T-cell (primary cell): ENCODE results near the gene PEAK1. TPM values are rescaled to one million over a fixed set of nuclear protein-coding genes. Genes with fewer than 3 reads are reported as not detected.
"Not testable (repeated sequence)": the region's sequence is repeated elsewhere in the genome, so short reads cannot be mapped to it uniquely, and the experiment has no call there.

Experiments used
- ATAC-seq, 4 experiments: fragments of 200-7000 bp in 3 of 4; fragments of 150-1000 bp in 1 of 4; cut with Tn5 transposase; replicated peaks in 1 of 4; 1 replicate in 3 of 4; 2 replicates in 1 of 4; pipeline ENCODE4 v1.10.0; 2021; ENCODE audit warnings: moderate library complexity in 3 of 4, mild to moderate bottlenecking in 2 of 4, moderate number of reproducible peaks in 1 of 4
- CTCF ChIA-PET, 2 donors: fragments of 300-600 bp; sonication (Branson Sonifier 250); formaldehyde crosslinking; loops; one replicate each; lab custom pipeline; 2022; ENCODE audit warnings: antibody characterized with exemption in 2 of 2; lab: Charles Lee
- POLR2A ChIA-PET, 2 donors: fragments of 300-600 bp; sonication (Branson Sonifier 250); formaldehyde crosslinking; loops; one replicate each; lab custom pipeline; 2022; ENCODE audit warnings: antibody characterized with exemption in 2 of 2; lab: Charles Lee
- DNase-seq, 35 experiments: peaks; one replicate each; pipeline versions ENCODE4 v3.0.0 to v3.0.0-alpha.2; 2013 to 2023
- H3K27ac ChIP-seq: one replicate; pipeline ENCODE4 v1.5.1; 2013; ENCODE audit warnings: low read length
- H3K27me3 ChIP-seq, 2 experiments: replicated peaks in 1 of 2; 1 replicate in 1 of 2; 2 replicates in 1 of 2; pipeline versions ENCODE4 v1.6.1 to v1.7.0; 2013; ENCODE audit warnings: low read length in 1 of 2, mixed read lengths in 1 of 2; ENCODE audit not compliant: control insufficient read depth in 2 of 2, insufficient read depth in 2 of 2; ENCODE audit errors: extremely low read depth in 1 of 2
- H3K36me3 ChIP-seq, 2 donors: 1 replicate in 1 of 2; 2 replicates in 1 of 2; pipeline versions ENCODE4 v1.6.1 to v1.7.0; 2013; ENCODE audit warnings: low read length in 1 of 2; ENCODE audit not compliant: control insufficient read depth in 2 of 2, insufficient read depth in 1 of 2; ENCODE audit errors: extremely low read depth in 1 of 2
- H3K4me1 ChIP-seq, 2 experiments: 1 replicate in 1 of 2; 2 replicates in 1 of 2; pipeline versions ENCODE4 v1.6.1 to v1.7.0; 2013; ENCODE audit warnings: low read length in 2 of 2, mixed read lengths in 1 of 2; ENCODE audit not compliant: insufficient read depth in 2 of 2, control insufficient read depth in 1 of 2; ENCODE audit errors: extremely low read depth in 1 of 2
- H3K4me3 ChIP-seq, 2 donors: 1 replicate in 1 of 2; 2 replicates in 1 of 2; pipeline versions ENCODE4 v1.5.1 to v1.7.0; 2013; ENCODE audit warnings: mild to moderate bottlenecking in 2 of 2, low read length in 1 of 2, moderate library complexity in 1 of 2; ENCODE audit not compliant: control insufficient read depth in 1 of 2; ENCODE audit errors: extremely low read depth in 1 of 2
- H3K9me3 ChIP-seq: 2 replicates; pipeline ENCODE4 v1.7.0; 2013
- H3K27ac Mint-ChIP-seq, 2 donors: one replicate each; pipeline ENCODE4 v1.8.0; 2020 to 2021; ENCODE audit warnings: mild to moderate bottlenecking in 2 of 2, mixed read lengths in 2 of 2
- H3K27me3 Mint-ChIP-seq, 2 donors: one replicate each; pipeline ENCODE4 v1.8.0; 2021 to 2022; ENCODE audit warnings: mixed read lengths in 2 of 2
- H3K36me3 Mint-ChIP-seq: one replicate; pipeline ENCODE4 v1.8.0; 2021; ENCODE audit warnings: mixed read lengths
- H3K4me1 Mint-ChIP-seq, 3 donors: one replicate each; pipeline ENCODE4 v1.8.0; 2020 to 2022; ENCODE audit warnings: mixed read lengths in 3 of 3, mild to moderate bottlenecking in 1 of 3
- H3K4me3 Mint-ChIP-seq, 3 donors: one replicate each; pipeline ENCODE4 v1.8.0; 2020 to 2022; ENCODE audit warnings: mild to moderate bottlenecking in 3 of 3, mixed read lengths in 3 of 3, moderate library complexity in 3 of 3
- H3K9me3 Mint-ChIP-seq, 3 donors: one replicate each; pipeline ENCODE4 v1.8.0; 2020 to 2022; ENCODE audit warnings: mixed read lengths in 3 of 3
- WGBS: methylation state at CpG from one replicate; pipeline ENCODE4 v1.1.5; 2013; ENCODE audit warnings: missing lambda C conversion rate; ENCODE audit not compliant: insufficient coverage; 5-methylcytosine and 5-hydroxymethylcytosine counted together
- total RNA-seq, 35 experiments: library from RNA in 6 of 35; stranded (reverse) in 6 of 35; fragments of 120-200 nt in 1 of 35; gene quantifications; one replicate each; pipeline versions ENCODE4 v1.2.1 to v1.2.4 and lab custom pipeline; 2013 to 2026

The PEAK1 gene
- total RNA-seq, 5 donors from 2014 or later (not counting 1 experiment from before 2014, with no cell fraction given): 9.4 to 17.7 (median 10.9) TPM

- ATAC-seq: not testable (repeated sequence)
Observed at GRCh38 chr15:77176148-77176547, 243.8 kb downstream of the PEAK1 start.

GRCh38 chr15:77173487-77173886 lies 246.4 kb downstream of the PEAK1 start:
- ChIA-PET CTCF (no interaction called here), POLR2A (no interaction called here)
- Histone ChIP-seq H3K36me3 (no peaks in the 10 kb centered on the region), H3K4me1 (no peaks in the 10 kb centered on the region), H3K9me3 (no peaks in the 10 kb centered on the region), H3K4me3 (no peak overlapping the region), H3K27me3 (no peaks in the 10 kb centered on the region), H3K27ac (no peak overlapping the region)
- no peaks in the 10 kb centered on the region for H3K27me3 Mint-ChIP-seq
- no peak overlapping the region for H3K4me3 Mint-ChIP-seq
- DNase-seq (no peak), ATAC-seq (no peak)
- peaks cover 0 to 5% (median 5%) of the 10 kb centered on the region in 3 donors for H3K4me1 Mint-ChIP-seq
- H3K9me3 Mint-ChIP-seq: no peaks in the 10 kb centered on the region
- H3K27ac Mint-ChIP-seq: no peak overlapping the region
- WGBS: 17% methylated on average over 1 of the region's 1 CpG
- no peaks in the 10 kb centered on the region for H3K36me3 Mint-ChIP-seq

More at GRCh38 chr15:77176148-77176547, 243.8 kb downstream of the PEAK1 start:
- H3K27me3 ChIP-seq, H3K4me3 ChIP-seq, H3K27ac Mint-ChIP-seq, H3K36me3 ChIP-seq, H3K9me3 Mint-ChIP-seq, H3K36me3 Mint-ChIP-seq, H3K27ac ChIP-seq, H3K4me3 Mint-ChIP-seq, POLR2A ChIA-PET, H3K27me3 Mint-ChIP-seq, H3K9me3 ChIP-seq, CTCF ChIA-PET, DNase-seq: not testable (repeated sequence)
- WGBS: no CpG with 5 or more reads among the region's 1 CpG
- H3K4me1 ChIP-seq: peaks cover 17 to 22% of the 10 kb centered on the region in 2 experiments
- H3K4me1 Mint-ChIP-seq: peaks cover 26 to 31% (median 30%) of the 10 kb centered on the region in 3 donors

DNA sequence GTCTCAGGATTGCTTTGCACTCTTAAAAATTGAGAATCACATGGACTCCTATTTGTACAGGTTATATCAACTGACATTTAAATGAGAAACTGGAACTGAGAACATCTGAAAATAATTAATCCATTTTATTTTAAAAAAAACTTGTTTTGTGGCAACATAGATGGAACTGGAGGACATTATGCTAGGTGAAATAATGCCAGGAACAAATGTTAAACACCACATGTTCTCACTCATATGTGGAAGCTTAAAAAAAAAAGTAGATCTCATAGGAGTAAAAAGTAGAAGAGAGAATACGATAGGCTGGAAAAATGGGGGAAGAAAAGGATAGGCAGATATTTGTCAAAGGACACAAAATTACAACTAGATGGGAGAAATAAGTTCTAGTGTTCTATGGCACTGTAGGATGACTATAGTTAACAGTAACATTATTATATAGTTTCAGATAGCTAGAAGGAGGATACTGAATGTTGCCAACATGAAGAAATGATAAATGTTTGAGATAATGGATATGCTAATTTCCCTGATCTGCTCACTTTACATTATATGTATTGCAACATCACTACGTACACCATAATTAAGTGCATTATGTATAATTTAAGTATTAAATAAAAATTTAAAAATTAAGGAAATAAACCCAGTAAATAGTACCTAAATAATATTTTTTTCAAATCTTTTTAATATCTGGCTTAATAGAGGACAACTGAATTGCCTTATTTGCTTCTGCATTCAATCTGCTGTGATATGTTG lies 248.5 kb downstream of the PEAK1 start:
- no peaks in the 10 kb centered on the region for H3K36me3 Mint-ChIP-seq
- H3K27me3 Mint-ChIP-seq: no peaks in the 10 kb centered on the region
- POLR2A ChIA-PET: no interaction called here

GRCh38 chr15:77168616-77169015 lies 251.3 kb downstream of the PEAK1 start:
- H3K27ac ChIP-seq: no peak overlapping the region
- ChIA-PET POLR2A (no interaction called here), CTCF (interaction anchor here in 1 of 2 donors (0.6 kb wide), 1 partner anchor 32 kb away, joined by 4 read pairs; no protein-coding TSS in a partner anchor)
- no peak overlapping the region for H3K4me3 ChIP-seq
- H3K27me3 ChIP-seq: no peaks in the 10 kb centered on the region
- H3K4me1 Mint-ChIP-seq: peaks cover 9 to 10% (median 10%) of the 10 kb centered on the region in 3 donors
- no peak overlapping the region for H3K4me3 Mint-ChIP-seq
- H3K27me3 Mint-ChIP-seq: no peaks in the 10 kb centered on the region
- no peaks in the 10 kb centered on the region for H3K36me3 Mint-ChIP-seq
- no peaks in the 10 kb centered on the region for H3K36me3 ChIP-seq
- no CpG with 5 or more reads among the region's 3 CpGs for WGBS
- H3K4me1 ChIP-seq: peaks cover 0 to 9% of the 10 kb centered on the region in 2 experiments
- H3K9me3 Mint-ChIP-seq: no peaks in the 10 kb centered on the region
- DNase-seq (no peak), ATAC-seq (no peak)
- no peak overlapping the region for H3K27ac Mint-ChIP-seq
- H3K9me3 ChIP-seq: no peaks in the 10 kb centered on the region

More for the DNA sequence above, 248.5 kb downstream of the PEAK1 start:
- DNase-seq: no peak
- ATAC-seq: no peak
- H3K27ac Mint-ChIP-seq: no peak overlapping the region
- H3K4me3 ChIP-seq: no peak overlapping the region
- no peaks in the 10 kb centered on the region for H3K9me3 ChIP-seq
- no peak overlapping the region for H3K4me3 Mint-ChIP-seq
- no peaks in the 10 kb centered on the region for H3K4me1 Mint-ChIP-seq
- H3K4me1 ChIP-seq: no peaks in the 10 kb centered on the region
- H3K36me3 ChIP-seq: no peaks in the 10 kb centered on the region
- no peaks in the 10 kb centered on the region for H3K27me3 ChIP-seq
- H3K27ac ChIP-seq: no peak overlapping the region
- WGBS: no CpG with 5 or more reads among the region's 2 CpGs
- CTCF ChIA-PET: interaction anchor here in 1 of 2 donors (1.2 kb wide), 1 partner anchor 15 kb away, joined by 3 read pairs; no protein-coding TSS in a partner anchor
- H3K9me3 Mint-ChIP-seq: no peaks in the 10 kb centered on the region

DNA sequence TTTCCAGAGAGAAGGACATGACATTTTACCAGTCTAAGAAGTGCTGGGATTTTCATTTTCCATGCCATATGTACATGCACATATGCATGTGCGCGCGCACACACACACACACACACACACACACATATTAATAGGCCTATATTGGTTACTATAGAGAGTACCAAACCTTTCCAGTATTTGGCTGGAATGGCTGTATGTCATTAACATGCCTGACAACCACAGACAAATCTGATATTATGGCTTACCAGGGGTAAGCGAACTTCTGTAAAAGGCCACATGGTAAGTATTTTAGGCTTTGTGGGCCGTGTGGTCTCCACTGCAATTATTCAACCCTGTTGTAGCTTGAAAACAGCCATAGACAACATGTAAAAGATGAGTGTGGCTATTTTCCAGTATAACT lies 251.8 kb downstream of the PEAK1 start:
- no peak overlapping the region for H3K27ac ChIP-seq
- Mint-ChIP-seq H3K4me3 (no peak overlapping the region), H3K27me3 (no peaks in the 10 kb centered on the region), H3K27ac (no peak overlapping the region), H3K9me3 (no peaks in the 10 kb centered on the region), H3K4me1 (peaks cover 13 to 15% (median 14%) of the 10 kb centered on the region in 3 donors), H3K36me3 (no peaks in the 10 kb centered on the region)
- DNase-seq (no peak), ATAC-seq (no peak)
- WGBS: no CpG with 5 or more reads among the region's 5 CpGs
- no peaks in the 10 kb centered on the region for H3K36me3 ChIP-seq
- peaks cover 0 to 12% of the 10 kb centered on the region in 2 experiments for H3K4me1 ChIP-seq
- CTCF ChIA-PET: interaction anchor here in 1 of 2 donors (0.6 kb wide), 1 partner anchor 33 kb away, joined by 4 read pairs; no protein-coding TSS in a partner anchor
- POLR2A ChIA-PET: interaction anchor here in 1 of 2 donors (0.6 kb wide), 1 partner anchor 353 kb away, joined by 4 read pairs; no protein-coding TSS in a partner anchor
- no peak overlapping the region for H3K4me3 ChIP-seq
- H3K27me3 ChIP-seq: no peaks in the 10 kb centered on the region
- H3K9me3 ChIP-seq: no peaks in the 10 kb centered on the region

DNA sequence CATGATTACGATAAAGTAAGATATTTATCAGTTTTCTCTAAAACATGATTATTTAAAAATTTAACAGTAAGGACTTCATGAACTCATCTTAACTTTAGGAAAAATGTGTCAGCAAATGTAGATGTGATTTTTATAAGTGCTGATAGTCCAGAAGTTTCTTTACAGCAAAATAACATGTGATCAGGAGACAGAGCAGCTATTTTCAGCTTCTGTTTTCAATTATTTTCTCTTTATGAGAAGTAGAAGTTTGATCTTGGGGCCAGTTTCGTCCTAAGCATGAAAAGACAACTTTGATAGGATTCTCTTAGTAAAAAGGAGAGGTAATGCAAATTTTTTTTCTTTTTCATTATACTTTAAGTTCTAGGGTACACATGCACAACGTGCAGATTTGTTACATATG lies 252.5 kb downstream of the PEAK1 start:
- ATAC-seq (no peak), DNase-seq (no peak)
- H3K9me3 ChIP-seq: no peaks in the 10 kb centered on the region
- H3K4me3 ChIP-seq: no peak overlapping the region
- no peaks in the 10 kb centered on the region for H3K36me3 ChIP-seq
- POLR2A ChIA-PET: interaction anchor here in 1 of 2 donors (0.6 kb wide), 1 partner anchor 354 kb away, joined by 4 read pairs; no protein-coding TSS in a partner anchor
- Mint-ChIP-seq H3K27ac (no peak overlapping the region), H3K36me3 (no peaks in the 10 kb centered on the region), H3K9me3 (no peaks in the 10 kb centered on the region), H3K27me3 (no peaks in the 10 kb centered on the region), H3K4me1 (peaks cover 16 to 22% (median 20%) of the 10 kb centered on the region in 3 donors), H3K4me3 (no peak overlapping the region)
- WGBS: 100% methylated on average over 1 of the region's 3 CpGs
- no peak overlapping the region for H3K27ac ChIP-seq
- no peaks in the 10 kb centered on the region for H3K27me3 ChIP-seq
- peaks cover 0 to 16% of the 10 kb centered on the region in 2 experiments for H3K4me1 ChIP-seq
- CTCF ChIA-PET: no interaction called here
